ENCODE results near the gene KLRF2.

- TF ChIP-seq TAF1 (IDR thresholded peaks at IDR 0.05; ENCODE audit: low read depth, low read length) (no peak), POLR2AphosphoS5 (IDR thresholded peaks at IDR 0.05; ENCODE audit: low read depth, low read length) (no peak), POLR2A (IDR thresholded peaks at IDR 0.05; ENCODE audit: low read depth, low read length) (no peak), SPI1 (IDR thresholded peaks at IDR 0.05; ENCODE audit: low read depth, low read length) (no peak)
These were observed 60.5 kb downstream of the KLRF2 start for GRCh38 chr12:9941838-9942237.

All from GM12891 (cell line).